GM13977 (cell line): ENCODE measurements around the gene CACNG7.
A peak's percentile ranks its signal among the peaks of the same experiment; 100 is the strongest.

Experiments
- DNase-seq: peaks from one replicate; pipeline ENCODE4 v3.0.0; 2012; ENCODE audit warnings: low spot score
- in situ Hi-C: fragments of 300-500 bp; cut with MboI; formaldehyde crosslinking; loops from one replicate; pipeline ENCODE4 v1.12.0; 2022; ENCODE audit warnings: low sequenced_read_pairs, low pct_unique_long_range_greater_than_20kb, mixed read lengths, inconsistent platforms; ENCODE audit not compliant: unreplicated experiment
- TF ChIP-seq, protein P1 (sequence below): IDR thresholded peaks from 2 replicates; pipeline ENCODE4 v1.5.1; 2012; ENCODE audit warnings: mild to moderate bottlenecking, control low read depth; ENCODE audit not compliant: insufficient read depth; ENCODE audit errors: extremely low read depth, missing control alignments

Gene CACNG7, protein sequence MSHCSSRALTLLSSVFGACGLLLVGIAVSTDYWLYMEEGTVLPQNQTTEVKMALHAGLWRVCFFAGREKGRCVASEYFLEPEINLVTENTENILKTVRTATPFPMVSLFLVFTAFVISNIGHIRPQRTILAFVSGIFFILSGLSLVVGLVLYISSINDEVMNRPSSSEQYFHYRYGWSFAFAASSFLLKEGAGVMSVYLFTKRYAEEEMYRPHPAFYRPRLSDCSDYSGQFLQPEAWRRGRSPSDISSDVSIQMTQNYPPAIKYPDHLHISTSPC

DNA sequence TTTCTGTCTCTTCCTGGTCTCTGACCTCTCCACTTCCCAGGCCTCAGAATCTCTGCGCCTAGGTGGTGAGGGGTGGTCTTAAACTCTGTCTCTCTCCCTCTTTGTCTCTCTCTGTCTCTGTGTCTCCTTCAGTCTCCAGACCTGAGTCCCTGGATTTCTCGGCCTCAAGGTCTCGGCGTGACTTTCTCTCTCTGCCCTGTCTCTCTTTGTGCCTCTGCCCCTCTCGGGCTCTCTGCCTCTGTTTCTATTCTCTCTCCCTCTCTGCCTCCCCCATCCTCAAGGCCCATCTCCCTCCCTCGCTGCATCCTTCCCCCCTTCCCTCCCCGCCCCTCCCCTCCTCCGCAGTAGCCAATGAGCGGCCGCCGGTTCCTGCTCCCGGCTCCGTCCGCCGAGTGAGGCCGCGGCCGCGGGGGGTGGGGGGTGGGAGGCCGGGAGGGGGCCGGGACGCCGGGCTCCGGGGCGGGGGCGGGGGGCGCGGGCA lies at the start of gene CACNG7:
TSS of gene CACNG7 (plus strand) at position 344 of the 481 bp plus-strand sequence. CDS start 3,554 bp downstream, outside the sequence.
- TF ChIP-seq, protein P1, sequence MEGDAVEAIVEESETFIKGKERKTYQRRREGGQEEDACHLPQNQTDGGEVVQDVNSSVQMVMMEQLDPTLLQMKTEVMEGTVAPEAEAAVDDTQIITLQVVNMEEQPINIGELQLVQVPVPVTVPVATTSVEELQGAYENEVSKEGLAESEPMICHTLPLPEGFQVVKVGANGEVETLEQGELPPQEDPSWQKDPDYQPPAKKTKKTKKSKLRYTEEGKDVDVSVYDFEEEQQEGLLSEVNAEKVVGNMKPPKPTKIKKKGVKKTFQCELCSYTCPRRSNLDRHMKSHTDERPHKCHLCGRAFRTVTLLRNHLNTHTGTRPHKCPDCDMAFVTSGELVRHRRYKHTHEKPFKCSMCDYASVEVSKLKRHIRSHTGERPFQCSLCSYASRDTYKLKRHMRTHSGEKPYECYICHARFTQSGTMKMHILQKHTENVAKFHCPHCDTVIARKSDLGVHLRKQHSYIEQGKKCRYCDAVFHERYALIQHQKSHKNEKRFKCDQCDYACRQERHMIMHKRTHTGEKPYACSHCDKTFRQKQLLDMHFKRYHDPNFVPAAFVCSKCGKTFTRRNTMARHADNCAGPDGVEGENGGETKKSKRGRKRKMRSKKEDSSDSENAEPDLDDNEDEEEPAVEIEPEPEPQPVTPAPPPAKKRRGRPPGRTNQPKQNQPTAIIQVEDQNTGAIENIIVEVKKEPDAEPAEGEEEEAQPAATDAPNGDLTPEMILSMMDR = no peak
- peak; percentile 25 for DNase-seq
- in situ Hi-C loops = no loop called here

DNA sequence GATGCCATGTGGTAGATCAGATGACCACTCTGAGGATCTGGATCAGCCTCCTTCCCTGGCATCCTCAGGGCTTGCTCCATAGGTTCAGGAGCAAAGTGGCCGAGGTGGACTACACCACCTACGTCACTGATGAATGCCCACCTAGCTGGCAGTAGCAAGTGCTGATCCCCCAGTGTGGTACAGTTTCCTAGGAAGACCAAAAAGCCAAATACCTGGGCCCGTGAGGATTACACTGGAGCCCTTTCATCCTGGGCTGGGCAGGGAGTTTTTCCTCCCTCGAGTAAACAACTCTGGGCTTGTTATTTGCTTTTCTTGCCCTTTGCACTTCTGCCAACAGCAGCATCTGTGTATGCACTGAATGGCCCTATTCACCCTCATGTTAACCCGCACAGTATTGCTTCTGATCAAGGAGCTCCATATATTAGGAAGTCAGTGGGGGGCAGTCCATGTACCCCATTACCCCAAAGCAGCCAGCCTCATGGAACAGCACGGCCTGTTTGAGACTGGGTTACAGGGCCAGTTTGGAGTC lies 44.7 kb upstream of the CACNG7 start:
- DNase-seq = no peak
- TF ChIP-seq, protein P1 = no peak
- in situ Hi-C loops = no loop called here

DNA sequence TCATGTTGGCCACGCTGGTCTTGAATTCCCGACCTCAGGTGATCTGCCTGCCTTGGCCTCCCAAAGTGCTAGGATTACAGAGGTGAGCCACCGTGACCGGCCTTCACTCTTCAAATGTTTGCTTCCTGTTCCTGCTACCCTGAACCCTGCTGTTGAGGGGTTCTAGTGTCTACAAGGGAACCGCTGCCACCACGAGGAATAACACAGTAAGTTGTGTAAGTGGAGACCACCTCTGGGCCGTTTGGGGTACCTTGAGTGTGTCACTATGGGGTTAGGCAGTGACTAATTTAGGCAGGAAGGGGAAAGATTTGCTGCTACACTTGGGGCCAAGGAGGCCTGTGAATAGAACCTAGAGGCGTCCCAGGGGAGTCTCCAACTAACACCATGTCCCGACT lies 43.6 kb upstream of the CACNG7 start:
- peak; percentile 10 for DNase-seq
- in situ Hi-C loops = no loop called here
- TF ChIP-seq, protein P1 = no peak

DNA sequence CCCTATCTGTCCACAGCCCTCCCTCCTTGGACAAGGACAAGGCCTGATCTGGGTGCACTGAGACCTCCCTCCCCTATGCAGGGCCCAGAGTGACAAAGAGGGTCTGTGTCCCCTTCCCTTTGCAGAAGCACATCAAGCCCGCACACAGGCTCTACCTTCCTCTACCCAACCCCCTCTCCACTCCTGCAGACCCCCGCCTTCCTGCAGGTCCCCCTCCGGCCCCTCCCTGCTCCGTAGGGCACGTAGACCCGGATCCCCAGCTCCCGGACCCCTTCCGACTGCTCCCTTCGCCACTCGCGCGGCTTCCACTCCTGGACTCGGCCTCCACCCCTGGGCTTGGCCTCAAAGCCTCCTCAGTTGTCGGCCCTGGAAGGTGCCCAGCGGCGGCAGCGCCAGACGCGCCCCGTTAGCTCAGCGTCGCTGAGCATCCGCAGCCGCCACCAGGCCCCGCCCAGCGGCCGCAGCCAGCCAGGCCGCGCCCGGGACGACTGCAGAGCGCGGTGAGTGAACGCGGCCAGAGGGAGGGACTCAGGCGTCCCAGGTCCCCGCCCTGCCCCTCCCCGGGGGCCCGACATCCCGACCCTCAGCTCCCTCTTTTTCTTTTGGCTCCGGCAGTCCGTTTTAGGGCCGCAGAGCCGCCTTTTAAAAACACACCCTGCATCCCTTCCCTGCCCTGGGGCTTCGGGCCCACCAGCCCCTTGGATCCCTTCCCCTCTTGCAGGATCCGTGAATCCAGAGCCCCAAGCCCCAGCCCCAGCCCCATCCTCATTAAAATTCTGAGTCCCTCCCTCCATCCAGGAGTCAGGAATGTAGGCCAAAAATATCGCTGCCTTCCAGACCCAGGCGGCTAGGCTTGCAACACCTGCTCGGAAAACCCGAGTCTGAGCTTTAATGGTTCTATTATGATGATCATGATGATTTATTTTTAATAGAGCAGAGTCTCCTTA lies 42.9 kb upstream of the CACNG7 start:
- TF ChIP-seq, protein P1 = no peak
- in situ Hi-C loops = no loop called here
- peak; percentile 82 for DNase-seq

DNA sequence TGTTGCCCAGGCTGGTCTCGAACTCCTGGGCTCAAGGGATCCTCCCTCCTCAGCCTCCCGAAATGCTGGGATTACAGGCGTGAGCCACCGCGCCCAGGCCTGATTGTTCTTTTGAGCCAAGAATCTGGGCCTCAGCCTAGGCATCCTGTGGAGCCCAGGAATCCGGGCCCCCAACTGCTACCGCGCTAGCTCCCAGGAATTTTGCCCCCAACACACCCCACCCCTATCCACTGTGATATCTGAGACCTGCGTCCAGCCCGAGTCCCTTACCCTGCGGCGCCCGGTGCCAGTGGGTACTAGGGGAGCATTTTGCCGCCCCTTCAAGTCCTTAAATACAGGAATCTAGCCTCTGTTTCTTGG lies 42.2 kb upstream of the CACNG7 start:
- TF ChIP-seq, protein P1 = no peak
- in situ Hi-C loops = no loop called here
- DNase-seq = no peak

DNA sequence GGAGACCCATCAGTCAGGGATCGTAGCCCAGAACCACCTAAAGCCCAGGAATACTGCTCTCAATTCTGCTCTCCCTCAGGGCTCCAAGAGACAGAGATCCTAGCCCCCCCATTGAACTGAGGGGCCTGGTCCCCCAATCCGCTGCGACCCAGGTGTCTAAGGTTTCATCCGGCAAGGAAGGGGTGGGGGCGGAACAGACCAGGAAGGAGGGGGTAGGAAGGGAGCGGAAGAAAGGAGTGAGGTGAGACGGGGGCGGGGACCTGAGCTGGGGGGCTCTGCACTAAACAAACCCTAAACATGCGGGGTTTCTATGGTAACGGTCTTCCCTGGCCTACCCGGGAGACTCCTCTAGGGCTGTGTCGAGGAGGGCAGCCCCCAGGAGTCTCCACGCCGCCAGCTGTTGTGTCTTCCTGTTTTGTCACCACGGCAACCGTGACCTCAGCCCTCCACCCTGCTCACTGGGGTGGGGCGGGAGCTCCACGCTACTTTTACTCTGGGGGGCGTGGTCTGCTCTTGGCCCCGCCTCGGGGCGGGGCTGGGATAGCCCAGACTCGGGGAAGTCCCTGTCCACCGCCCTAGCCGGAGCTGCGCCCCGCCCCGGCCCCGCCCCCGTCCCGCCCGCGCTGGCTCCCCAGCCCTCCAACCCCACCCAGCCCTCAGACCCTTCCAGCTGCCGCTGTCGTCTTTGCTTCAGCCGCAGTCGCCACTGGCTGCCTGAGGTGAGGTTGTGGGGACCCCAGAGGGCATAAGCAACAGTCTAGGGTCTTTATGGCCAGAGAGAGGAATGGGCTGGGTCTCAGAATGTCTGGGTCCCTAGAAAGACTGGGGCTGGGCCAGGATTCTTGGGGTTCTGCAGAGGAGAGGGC lies 41.6 kb upstream of the CACNG7 start, which contains the start of gene MYADM:
TSS of gene MYADM (plus strand) at position 659 of the 866 bp plus-strand sequence. CDS start 5,647 bp downstream, outside the sequence.
- in situ Hi-C loops = no loop called here
- DNase-seq = peak; percentile 100
- TF ChIP-seq, protein P1 = no peak
